Head of caudate nucleus (tissue), 42 donors: ENCODE data around the gene TMEM61.

ENCODE experiments used
- DNase-seq, 42 donors: peaks; one replicate each; pipeline versions ENCODE4 v3.0.0 to v3.0.0-alpha.2; 2020 to 2021; ENCODE audit warnings: mixed read lengths in 7 of 42
- intact Hi-C: fragments of 100-400 bp; cut with DNase I; formaldehyde crosslinking; loops from one replicate; pipeline ENCODE4 v1.15.0; 2022

TMEM61 gene

GRCh38 chr1:54996359-54996868 lies 16.0 kb downstream of the TMEM61 start:
- intact Hi-C loops = loop anchor here (2.0 kb wide), 1 partner anchor 52 kb away; no protein-coding TSS in a partner anchor
- peak in 41 of 42 donors; percentile 45 to 89 (median 77) for DNase-seq

- intact Hi-C loops = loop anchor here (2.0 kb wide), 1 partner anchor 52 kb away; no protein-coding TSS in a partner anchor
- DNase-seq = no peak
Observed at GRCh38 chr1:54996869-54997710, 16.7 kb downstream of the TMEM61 start.

GRCh38 chr1:54997711-54997986 lies 17.2 kb downstream of the TMEM61 start:
- no peak for DNase-seq
- intact Hi-C loops = loop anchor here (2.0 kb wide), 1 partner anchor 53 kb away; no protein-coding TSS in a partner anchor

GRCh38 chr1:54998100-54998499 lies 17.7 kb downstream of the TMEM61 start:
- no peak for DNase-seq
- intact Hi-C loops = no loop called here

GRCh38 chr1:54998677-54999076 lies 18.2 kb downstream of the TMEM61 start, which contains the start of gene BSND:
Gene BSND, plus strand, starts transcription at chr1:54998933. Its CDS starts 254 bp downstream, at chr1:54999187.
- DNase-seq = no peak
- intact Hi-C loops = no loop called here

- intact Hi-C loops = no loop called here
- DNase-seq = no peak
Observed at GRCh38 chr1:55000110-55001085, 20.0 kb downstream of the TMEM61 start.

- intact Hi-C loops = no loop called here
- no peak for DNase-seq
Observed at GRCh38 chr1:55001311-55001710, 20.9 kb downstream of the TMEM61 start.

- intact Hi-C loops = no loop called here
- no peak for DNase-seq
Observed at GRCh38 chr1:55002686-55003085, 22.3 kb downstream of the TMEM61 start.

GRCh38 chr1:55005351-55006140 lies 25.1 kb downstream of the TMEM61 start:
- DNase-seq = no peak
- intact Hi-C loops = no loop called here

GRCh38 chr1:55006931-55007330 lies 26.5 kb downstream of the TMEM61 start:
- intact Hi-C loops = no loop called here
- no peak for DNase-seq

GRCh38 chr1:55007625-55008024 lies 27.2 kb downstream of the TMEM61 start:
- intact Hi-C loops = no loop called here
- no peak for DNase-seq

GRCh38 chr1:55010194-55010886 lies 29.9 kb downstream of the TMEM61 start:
- intact Hi-C loops = no loop called here
- DNase-seq = no peak

- no peak for DNase-seq
- intact Hi-C loops = no loop called here
Observed at GRCh38 chr1:55010887-55011217, 30.4 kb downstream of the TMEM61 start.

GRCh38 chr1:55012661-55013060 lies 32.2 kb downstream of the TMEM61 start:
- intact Hi-C loops = no loop called here
- no peak for DNase-seq

GRCh38 chr1:55015123-55015522 lies 34.7 kb downstream of the TMEM61 start:
- DNase-seq = no peak

GRCh38 chr1:55015731-55016620 lies 35.5 kb downstream of the TMEM61 start:
- intact Hi-C loops = no loop called here
- DNase-seq = no peak

More at GRCh38 chr1:55015123-55015522, 34.7 kb downstream of the TMEM61 start:
- intact Hi-C loops = no loop called here

GRCh38 chr1:55018395-55018794 lies 38.0 kb downstream of the TMEM61 start:
- no peak for DNase-seq
- intact Hi-C loops = no loop called here
